HG03196 (cell line): Measurements from ENCODE around the gene CST1.
A peak's percentile ranks its signal among the peaks of the same experiment; 100 is the strongest.
"Not testable (repeated sequence)": the region's sequence is repeated elsewhere in the genome, so short reads cannot be mapped to it uniquely, and the experiment has no call there.

Experiments
- ATAC-seq: cut with Tn5 transposase; IDR thresholded peaks from one replicate; pipeline ENCODE4 v1.9.1; 2021; ENCODE audit not compliant: unreplicated experiment

Gene CST1

DNA sequence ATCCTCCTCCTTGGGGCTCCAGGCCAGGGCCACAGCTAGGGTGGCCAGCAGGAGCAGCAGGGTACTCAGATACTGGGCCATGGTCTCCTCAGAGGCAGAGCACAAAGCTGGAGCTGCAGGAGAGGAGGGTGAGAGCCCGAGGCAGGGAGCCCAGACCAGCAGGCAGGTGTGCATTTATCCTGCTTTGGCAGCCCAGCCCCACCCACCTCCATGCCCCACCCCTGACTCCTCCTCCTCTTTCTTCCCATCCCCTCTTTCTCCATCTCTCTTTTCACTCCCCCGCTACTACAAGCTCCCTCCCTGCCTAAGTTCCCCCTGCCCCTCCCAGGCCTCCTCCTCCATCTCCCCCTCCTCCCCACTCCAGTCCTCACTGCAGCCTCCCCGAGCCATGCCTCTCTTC, at the start of gene CST1:
CST1 (minus strand) TSS at position 150 of the 400 bp plus-strand sequence; CDS start at position 81, 69 bp downstream.
- ATAC-seq = not testable (repeated sequence)

GRCh38 chr20:23799216-23799847, 48.6 kb upstream of the CST1 start:
- ATAC-seq = peak; percentile 74

- no peak for ATAC-seq
Observed at GRCh38 chr20:23795526-23795925, 44.8 kb upstream of the CST1 start.

- no peak for ATAC-seq
Observed at GRCh38 chr20:23794841-23795240, 44.1 kb upstream of the CST1 start.

GRCh38 chr20:23794065-23794464, 43.3 kb upstream of the CST1 start:
- ATAC-seq = no peak

DNA sequence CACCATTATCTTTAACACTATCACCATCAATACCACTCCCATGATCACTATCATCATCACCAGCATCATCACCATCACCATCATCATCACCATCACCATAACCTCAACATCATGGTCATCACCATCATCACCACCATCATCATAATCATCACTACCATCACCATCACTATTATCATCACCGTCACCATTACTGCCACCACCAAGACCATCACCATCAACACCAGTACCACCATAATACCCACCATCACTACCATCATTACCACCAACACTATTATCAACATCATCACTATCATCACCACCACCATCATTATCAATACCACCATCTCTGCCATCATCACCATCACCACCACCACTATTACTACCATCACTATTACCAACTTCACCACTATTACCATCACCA, 32.7 kb upstream of the CST1 start:
- ATAC-seq = no peak

GRCh38 chr20:23782366-23782983, 31.7 kb upstream of the CST1 start:
- no peak for ATAC-seq

DNA sequence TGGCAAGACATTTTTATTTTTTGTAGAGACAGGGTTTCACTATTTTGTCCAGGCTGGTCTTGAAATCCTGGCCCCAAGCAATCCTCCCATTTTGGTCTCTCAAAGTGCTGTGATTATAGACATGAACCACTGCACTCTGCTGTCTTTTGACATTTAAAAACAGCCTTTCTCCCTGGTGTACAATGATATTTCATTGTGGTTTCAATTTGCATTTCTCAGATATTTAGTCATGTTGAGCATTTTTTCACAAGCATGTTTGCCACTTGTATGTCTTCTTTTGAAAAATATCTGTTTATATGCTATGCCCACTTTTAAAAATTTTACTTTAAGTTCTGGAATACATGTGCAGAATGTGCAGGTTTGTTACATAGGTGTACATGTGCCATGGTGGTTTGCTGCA, 27.9 kb upstream of the CST1 start:
- not testable (repeated sequence) for ATAC-seq

GRCh38 chr20:23777380-23777779, 26.6 kb upstream of the CST1 start:
- not testable (repeated sequence) for ATAC-seq

GRCh38 chr20:23776067-23776771, 25.5 kb upstream of the CST1 start:
- no peak for ATAC-seq

GRCh38 chr20:23774081-23774480, 23.3 kb upstream of the CST1 start:
- no peak for ATAC-seq

DNA sequence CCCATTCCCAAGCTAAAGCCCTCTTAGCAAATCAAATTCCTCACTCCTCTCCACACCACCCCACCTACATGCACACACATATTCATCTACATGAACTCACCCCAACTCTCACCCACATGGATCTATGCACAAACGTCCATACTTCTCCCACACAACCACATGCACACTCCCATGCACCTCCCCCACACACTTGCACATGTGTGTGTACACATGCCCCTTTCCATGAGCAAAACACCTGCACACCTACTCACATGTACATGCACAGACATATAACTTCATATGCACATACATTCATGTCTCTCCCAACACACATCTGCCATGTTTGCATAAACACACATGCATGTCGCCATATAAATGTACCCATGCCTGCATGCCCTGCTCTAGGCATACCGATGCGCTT, 22.8 kb upstream of the CST1 start:
- no peak for ATAC-seq

DNA sequence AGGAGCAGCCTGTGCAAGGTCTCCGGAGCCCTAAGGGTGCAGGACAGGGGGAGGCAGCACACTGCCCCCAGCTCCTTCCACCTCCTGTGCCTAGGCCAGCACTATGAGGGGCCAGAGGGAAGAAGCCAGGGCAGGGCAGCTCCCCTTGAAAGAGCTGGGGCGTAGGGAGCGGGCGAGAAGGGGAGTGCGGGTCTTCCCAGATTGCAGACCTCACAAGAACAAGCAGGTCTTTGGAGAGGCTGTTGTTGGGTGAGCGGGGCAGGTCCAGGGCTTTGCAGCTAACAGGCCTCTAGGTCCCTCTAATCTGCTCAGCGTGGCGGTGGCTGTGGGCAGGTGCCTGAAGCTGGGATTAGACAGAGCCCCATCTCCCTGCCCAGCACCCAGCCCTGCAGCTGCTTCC, 22.4 kb upstream of the CST1 start:
- no peak for ATAC-seq

DNA sequence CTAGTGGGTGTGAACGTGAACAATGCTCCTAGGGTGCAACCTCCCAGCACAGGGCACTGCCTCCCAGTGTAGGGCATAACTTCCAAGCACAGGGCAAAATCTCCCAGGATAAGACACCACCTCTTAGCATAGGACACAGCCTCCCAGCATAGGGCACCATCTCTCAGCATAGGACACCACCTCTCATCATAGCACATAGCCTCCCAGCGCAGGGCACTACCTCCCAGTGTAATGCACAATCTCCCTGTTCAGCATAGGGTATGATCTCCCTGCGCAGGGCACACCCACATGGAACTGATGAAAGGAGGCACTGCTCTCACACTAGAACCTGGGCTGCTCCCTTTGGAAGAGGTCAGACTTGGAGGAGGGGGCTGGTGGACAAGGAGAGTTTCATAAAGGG, 21.3 kb upstream of the CST1 start:
- no peak for ATAC-seq

DNA sequence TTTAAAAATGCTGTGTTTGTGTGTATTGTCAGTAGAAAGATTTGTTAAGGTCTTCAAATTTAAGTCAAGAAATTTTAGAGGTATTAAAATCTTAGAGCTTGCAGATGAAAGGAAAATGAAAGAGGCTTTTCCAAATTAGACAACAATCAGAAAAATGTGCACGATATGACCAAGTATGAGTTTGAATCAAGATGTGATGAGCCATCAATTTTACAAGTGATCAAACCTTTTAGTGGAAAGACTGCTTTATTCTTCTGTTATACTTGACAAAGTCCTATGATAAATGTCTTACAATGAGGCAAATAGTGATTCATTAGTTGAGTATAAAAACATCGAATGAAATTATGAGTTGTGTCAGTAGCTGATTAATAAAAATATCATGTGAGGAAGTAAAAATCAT, 19.6 kb upstream of the CST1 start:
- no peak for ATAC-seq

DNA sequence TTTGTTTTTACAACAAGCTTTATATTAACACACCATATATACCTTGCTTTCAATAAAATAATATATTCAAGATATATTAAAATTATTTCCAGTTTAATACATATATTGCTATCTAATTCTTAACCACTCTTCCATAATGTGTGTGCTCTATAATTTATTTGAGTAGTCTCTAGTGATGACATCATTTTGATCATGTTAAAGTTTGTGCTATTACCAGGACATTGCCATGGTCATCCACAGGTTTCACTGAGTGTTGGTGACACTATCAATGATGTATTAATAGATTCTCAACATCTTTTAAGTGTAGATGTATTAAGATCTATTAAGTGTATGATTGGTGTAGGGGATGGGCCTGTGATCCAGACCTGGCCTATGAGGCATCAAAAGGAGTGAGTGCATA, 17.8 kb upstream of the CST1 start:
- ATAC-seq = not testable (repeated sequence)

DNA sequence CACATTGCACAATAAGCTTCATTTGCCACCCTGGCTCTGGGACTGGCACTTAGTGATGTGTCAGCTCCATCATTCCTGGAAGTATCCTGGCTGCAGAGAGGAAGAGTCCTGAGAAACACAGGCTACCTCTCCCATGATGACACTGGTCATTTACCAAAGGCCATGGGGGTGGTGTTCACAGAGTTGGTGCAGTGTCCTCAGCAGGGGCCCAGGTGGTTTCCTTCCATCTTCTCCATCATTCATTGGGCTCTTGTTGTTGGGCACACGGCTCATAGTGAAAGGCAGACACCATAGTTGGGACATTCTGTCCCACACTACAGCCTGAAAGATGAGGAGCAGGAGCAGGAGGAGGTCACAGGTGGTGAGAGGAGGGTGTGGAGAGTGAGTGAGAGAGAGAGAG, 15.8 kb upstream of the CST1 start:
- no peak for ATAC-seq

GRCh38 chr20:23765578-23765977, 14.8 kb upstream of the CST1 start:
- no peak for ATAC-seq

DNA sequence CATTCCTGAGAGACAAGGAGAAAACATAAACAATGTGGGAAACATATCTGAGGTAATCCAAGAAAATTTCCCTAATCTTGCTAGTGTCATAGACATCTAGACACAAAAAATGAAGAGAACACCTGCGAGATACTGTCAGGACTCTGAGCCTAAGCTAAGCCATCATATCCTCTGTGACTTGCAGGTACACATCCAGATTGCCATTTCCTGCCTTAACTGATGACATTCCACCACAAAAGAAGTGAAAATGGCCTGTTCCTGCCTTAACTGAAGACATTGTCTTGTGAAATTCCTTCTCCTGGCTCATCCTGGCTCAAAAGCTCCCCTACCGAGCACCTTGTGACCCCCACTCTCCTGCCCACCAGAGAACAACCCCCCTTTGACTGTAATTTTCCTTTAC, 13.9 kb upstream of the CST1 start:
- not testable (repeated sequence) for ATAC-seq

- no peak for ATAC-seq
Observed at GRCh38 chr20:23763345-23763744, 12.6 kb upstream of the CST1 start.

DNA sequence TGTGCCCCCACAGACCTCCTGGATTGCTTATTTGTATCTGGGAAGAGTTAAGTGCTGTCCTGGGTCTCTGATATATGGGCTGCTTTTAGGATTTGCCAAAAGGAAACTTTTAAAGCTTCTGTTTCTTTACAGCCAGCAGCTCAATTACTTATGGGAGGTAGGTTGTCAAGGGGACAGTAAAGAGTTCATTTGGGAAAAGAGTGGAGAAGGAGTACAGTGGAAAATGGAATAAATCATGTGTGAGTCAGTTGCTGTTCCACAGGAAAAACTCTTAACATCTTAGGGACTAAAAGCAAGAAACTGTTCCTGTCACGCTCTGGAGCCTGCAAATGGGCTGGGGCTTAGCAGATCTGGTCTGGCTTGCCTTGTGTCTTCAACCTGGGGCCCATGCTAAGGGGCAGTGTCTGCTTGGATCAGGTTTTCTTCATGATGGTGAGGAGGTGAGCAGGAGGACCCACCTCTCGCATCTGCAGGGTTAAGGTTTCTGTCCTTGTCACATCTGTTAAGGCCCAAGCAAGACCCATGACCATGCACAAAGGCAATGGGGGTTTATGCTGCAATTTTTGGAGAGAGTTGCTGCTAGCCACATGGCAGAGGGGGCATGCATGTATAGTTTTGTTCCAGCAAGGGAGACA, 8.7 kb upstream of the CST1 start:
- ATAC-seq = no peak

GRCh38 chr20:23756792-23757191, 6.1 kb upstream of the CST1 start:
- ATAC-seq = not testable (repeated sequence)
